PC-9 (cell line): Measurements from ENCODE around the gene CD63.

Source experiments
- CTCF ChIP-seq: fragments of 200-600 bp; sonication (generic); conservative IDR thresholded peaks from 2 replicates; pipeline ENCODE4 v1.6.1; 2017; ENCODE audit warnings: mixed run types, antibody characterized with exemption, mild to moderate bottlenecking, moderate library complexity
- EZH2 ChIP-seq: fragments of 200-600 bp; sonication (generic); IDR thresholded peaks from 2 replicates; pipeline ENCODE4 v1.8.0; 2017; ENCODE audit warnings: antibody characterized with exemption, low read depth

DNA sequence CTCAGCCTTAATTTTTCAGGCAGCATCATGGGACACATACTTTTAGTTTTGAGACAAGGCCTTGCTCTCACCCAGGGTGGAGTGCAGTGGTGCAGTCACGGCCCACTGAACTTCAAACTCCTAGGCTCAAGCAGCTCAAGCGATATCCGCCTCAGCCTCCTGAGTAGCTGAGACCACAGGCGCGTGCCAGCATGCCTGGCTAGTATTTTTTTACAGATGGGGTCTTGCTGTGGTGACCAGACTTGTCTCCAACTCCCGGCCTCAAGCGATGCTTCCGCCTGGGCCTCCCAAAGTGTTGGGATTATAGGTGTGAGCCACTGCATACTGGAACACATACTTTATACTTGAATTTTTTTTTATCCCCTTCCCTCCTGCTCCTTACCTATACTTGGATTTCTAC is 5.9 kb downstream of the CD63 start:
- TF ChIP-seq CTCF (no peak), EZH2 (no peak)
